Endothelial cell of umbilical vein (primary cell): ENCODE results near the gene TTLL11. TPM values are rescaled to one million over a fixed set of nuclear protein-coding genes. Genes with fewer than 3 reads are reported as not detected.
A peak's percentile ranks its signal among the peaks of the same experiment; 100 is the strongest.

ENCODE experiments used
- BruUV-seq: library from RNA; stranded (reverse); fragments of 400-500 nt; replicated peaks from 2 replicates; lab custom pipeline; 2021; lab: Mats Ljungman, UMichigan
- CTCF ChIA-PET: fragments of 300-600, 350-600 bp; sonication (Branson Sonifier 250); formaldehyde crosslinking; loops from one replicate; lab custom pipeline; 2021; ENCODE audit warnings: antibody characterized with exemption, inconsistent platforms; lab: Charles Lee
- POLR2A ChIA-PET: fragments of 300-600, 350-600 bp; sonication (Branson Sonifier 250); formaldehyde crosslinking; loops from one replicate; lab custom pipeline; 2021; ENCODE audit warnings: antibody characterized with exemption, inconsistent platforms; lab: Charles Lee
- DNase-seq: peaks from one replicate; pipeline ENCODE4 v3.0.0-alpha.2; 2011; ENCODE audit warnings: low read depth, low spot score
- FAIRE-seq: peaks from 2 replicates; lab custom pipeline; 2011; peaks lifted over from hg19 to GRCh38; lab: Jason Lieb, UNC
- H2AFZ ChIP-seq: 2 replicates; pipeline ENCODE4 v1.6.0; 2012; ENCODE audit warnings: low read depth, low read length, control low read depth, inconsistent platforms
- H3K27ac ChIP-seq: 2 replicates; pipeline ENCODE4 v1.5.1; 2011; ENCODE audit warnings: low read depth, mild to moderate bottlenecking, control low read depth, low read length, moderate library complexity; ENCODE audit not compliant: insufficient read depth
- H3K27me3 ChIP-seq, 2 experiments: 2 replicates each; pipeline versions ENCODE4 v1.6.0 to v1.6.1; 2011; ENCODE audit warnings: low read length in 2 of 2, mixed read lengths in 1 of 2; ENCODE audit not compliant: control insufficient read depth in 2 of 2, insufficient read depth in 2 of 2
- H3K36me3 ChIP-seq, 2 experiments: 2 replicates in 1 of 2; 3 replicates in 1 of 2; pipeline ENCODE4 v1.5.1; 2011; ENCODE audit warnings: low read length in 2 of 2, mild to moderate bottlenecking in 1 of 2, moderate library complexity in 1 of 2; ENCODE audit not compliant: control insufficient read depth in 2 of 2, insufficient read depth in 2 of 2; ENCODE audit errors: extremely low read depth in 1 of 2
- H3K4me1 ChIP-seq: 3 replicates; pipeline ENCODE4 v1.5.1; 2011; ENCODE audit warnings: mild to moderate bottlenecking, low read length; ENCODE audit not compliant: control insufficient read depth, insufficient read depth; ENCODE audit errors: extremely low read depth
- H3K4me2 ChIP-seq: 2 replicates; pipeline ENCODE4 v1.6.1; 2011; ENCODE audit warnings: low read length, control low read depth, mixed read lengths; ENCODE audit not compliant: insufficient read depth
- H3K4me3 ChIP-seq, 3 experiments: fragments of 200-600 bp in 1 of 3; sonication (generic), shearing (Covaris generic) in 1 of 3; replicated peaks in 1 of 3; 2 replicates each; pipeline ENCODE4 v1.5.1; 2011 to 2016; ENCODE audit warnings: control low read depth in 3 of 3, low read length in 3 of 3, mild to moderate bottlenecking in 2 of 3, inconsistent platforms in 1 of 3, low read depth in 1 of 3, moderate library complexity in 1 of 3; ENCODE audit not compliant: insufficient read depth in 1 of 3
- H3K79me2 ChIP-seq: 2 replicates; pipeline ENCODE4 v1.6.0; 2012; ENCODE audit warnings: low read length, inconsistent platforms; ENCODE audit not compliant: control insufficient read depth, insufficient read depth
- H3K9ac ChIP-seq: replicated peaks from 2 replicates; pipeline ENCODE3; 2011; ENCODE audit warnings: low read length, control low read depth; ENCODE audit not compliant: insufficient read depth; ENCODE audit errors: extremely low read depth
- H3K9me1 ChIP-seq: replicated peaks from 3 replicates; pipeline ENCODE4 v1.6.0; 2011; ENCODE audit warnings: mild to moderate bottlenecking, low read length; ENCODE audit not compliant: control insufficient read depth, insufficient read depth; ENCODE audit errors: extremely low read depth
- H3K9me3 ChIP-seq: replicated peaks from 2 replicates; pipeline ENCODE4 v1.5.1; 2012; ENCODE audit warnings: low read length, inconsistent platforms; ENCODE audit not compliant: control insufficient read depth, insufficient read depth
- H4K20me1 ChIP-seq: replicated peaks from 2 replicates; pipeline ENCODE3; 2011; ENCODE audit warnings: mild to moderate bottlenecking, low read length; ENCODE audit not compliant: control insufficient read depth, insufficient read depth; ENCODE audit errors: extremely low read depth
- EZH2 ChIP-seq: IDR thresholded peaks from 2 replicates; pipeline ENCODE4 v1.6.1; 2012; ENCODE audit warnings: borderline replicate concordance, low read depth, mild to moderate bottlenecking, moderate library complexity, low read length, inconsistent platforms; ENCODE audit not compliant: severe bottlenecking
- FOS ChIP-seq: IDR thresholded peaks from 2 replicates; pipeline ENCODE4 v1.6.1; 2011; ENCODE audit warnings: mild to moderate bottlenecking, low read length, moderate library complexity, borderline replicate concordance; ENCODE audit not compliant: insufficient read depth
- GATA2 ChIP-seq: IDR thresholded peaks from 2 replicates; pipeline ENCODE4 v1.7.0; 2011; ENCODE audit warnings: low read depth, mild to moderate bottlenecking, moderate library complexity, mixed read lengths, low read length; ENCODE audit not compliant: insufficient read length, insufficient read depth
- JUN ChIP-seq: IDR thresholded peaks from 2 replicates; pipeline ENCODE4 v1.6.1; 2011; ENCODE audit warnings: borderline replicate concordance, low read depth; ENCODE audit not compliant: insufficient read length, insufficient read depth
- MYC ChIP-seq: IDR thresholded peaks from one replicate; pipeline ENCODE4 v1.6.1; 2011; ENCODE audit warnings: mild to moderate bottlenecking, low read depth, low read length
- POLR2A ChIP-seq: IDR thresholded peaks from 2 replicates; pipeline ENCODE4 v1.6.1; 2012; ENCODE audit warnings: low read depth, mild to moderate bottlenecking, control low read depth, low read length
- POLR2AphosphoS5 ChIP-seq: IDR thresholded peaks from 2 replicates; pipeline ENCODE4 v1.6.1; 2012; ENCODE audit warnings: low read depth, mild to moderate bottlenecking, control low read depth, low read length, moderate library complexity; ENCODE audit not compliant: insufficient read depth
- dilution Hi-C: fragments of 300-500 bp; cut with MboI; formaldehyde crosslinking; loops from one replicate; pipeline ENCODE4 v1.15.0; 2019; ENCODE audit warnings: low sequenced_read_pairs; ENCODE audit not compliant: extremely low pct_ligation_motif_present
- intact Hi-C: fragments of 100-400 bp; cut with micrococcal nuclease; formaldehyde crosslinking; loops from one replicate; pipeline ENCODE4 v1.10.0; 2022
- polyA plus RNA-seq, 4 experiments: library from polyadenylated mRNA; depleted of rRNA in 3 of 4; stranded (reverse) in 3 of 4; unstranded in 1 of 4; fragments of >200 nt; gene quantifications; 2 replicates each; pipeline versions ENCODE4 v1.2.1 to v1.2.3, GENCODE V29; 2011 to 2012; ENCODE audit warnings: missing spikeins in 1 of 4
- total RNA-seq: library from RNA; stranded (reverse); gene quantifications from 2 replicates; pipeline ENCODE4 v1.2.3, GENCODE V29; 2021
- TF ChIP-seq, protein P1 (sequence below): IDR thresholded peaks from 2 replicates; pipeline ENCODE4 v1.6.1; 2011; ENCODE audit not compliant: insufficient read depth, insufficient read length
- TF ChIP-seq, protein P2 (sequence below), 2 donors: IDR thresholded peaks; 1 replicate in 1 of 2; 2 replicates in 1 of 2; pipeline ENCODE4 v1.5.1; 2011; ENCODE audit warnings: low read length in 2 of 2, mild to moderate bottlenecking in 2 of 2, moderate library complexity in 2 of 2, control low read depth in 1 of 2, inconsistent platforms in 1 of 2, low read depth in 1 of 2; ENCODE audit not compliant: insufficient read depth in 1 of 2; ENCODE audit errors: extremely low read depth in 1 of 2

The TTLL11 gene
- total and polyA plus RNA-seq, 2 donors (not counting 3 experiments of a cell fraction or from before 2014, with no cell fraction given): 4.9 to 5.1 TPM

DNA sequence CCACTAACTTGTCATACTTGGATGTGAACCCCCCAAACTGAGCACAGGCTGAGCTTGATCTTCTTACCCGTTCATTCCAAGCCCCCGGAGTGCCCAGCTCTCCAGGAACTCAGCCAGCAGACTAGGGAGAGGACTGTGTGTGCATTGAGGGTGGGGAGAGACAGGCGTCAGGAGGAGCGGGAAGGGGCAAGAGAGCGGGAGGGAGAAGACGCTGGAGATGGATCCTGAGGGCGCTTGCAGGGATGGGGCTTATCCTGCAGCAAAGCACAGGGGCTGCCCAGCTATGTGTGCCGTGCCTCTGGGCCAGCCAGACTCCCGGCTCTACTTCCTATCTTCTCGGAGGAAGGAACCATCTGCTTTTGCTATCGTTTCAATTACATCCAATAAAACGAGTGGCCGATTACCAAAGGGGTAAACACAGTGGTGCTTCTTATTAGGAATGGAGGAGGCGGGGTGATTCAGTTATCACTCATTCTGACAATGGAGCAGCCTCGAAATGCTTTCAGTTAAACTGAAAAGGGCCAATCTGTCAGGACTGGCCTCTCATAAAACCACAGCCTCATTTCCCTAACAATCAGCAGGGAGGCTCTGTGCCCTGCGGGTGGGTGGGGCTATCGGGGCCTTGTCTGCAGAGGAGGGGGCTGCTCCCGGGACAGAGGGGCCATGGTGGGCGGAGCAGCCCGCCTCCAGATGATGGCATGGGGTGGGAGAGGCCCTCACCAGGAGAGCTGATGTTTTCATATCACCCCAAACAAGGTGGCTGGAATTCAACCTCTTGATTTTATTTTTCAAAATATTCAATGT lies 273.5 kb downstream of the TTLL11 start:
- H3K27ac ChIP-seq: no peak overlapping the region
- no peaks in the 10 kb centered on the region for H3K9me3 ChIP-seq
- H3K4me3 ChIP-seq: peak overlapping the region in 1 of 3 experiments; percentile 3
- no peaks in the 10 kb centered on the region for H4K20me1 ChIP-seq
- no peaks in the 10 kb centered on the region for H3K27me3 ChIP-seq
- no peaks in the 10 kb centered on the region for H3K36me3 ChIP-seq
- CTCF ChIA-PET: no interaction called here
- no peak for FAIRE-seq
- H3K4me1 ChIP-seq: no peaks in the 10 kb centered on the region
- H3K9me1 ChIP-seq: no peaks in the 10 kb centered on the region
- dilution Hi-C loops: no loop called here
- DNase-seq: peak; percentile 33
- peak overlapping the region; percentile 47 for H2AFZ ChIP-seq
- no peak overlapping the region for H3K4me2 ChIP-seq
- POLR2A ChIA-PET: no interaction called here
- H3K79me2 ChIP-seq: no peaks in the 10 kb centered on the region
- BruUV-seq: no TSS peak
- intact Hi-C loops: no loop called here
- H3K9ac ChIP-seq: no peak overlapping the region
- TF ChIP-seq EZH2 (no peak), MYC (no peak), POLR2A (no peak), POLR2AphosphoS5 (no peak), JUN (no peak), GATA2 (no peak), FOS (no peak)
- TF ChIP-seq, protein P1, sequence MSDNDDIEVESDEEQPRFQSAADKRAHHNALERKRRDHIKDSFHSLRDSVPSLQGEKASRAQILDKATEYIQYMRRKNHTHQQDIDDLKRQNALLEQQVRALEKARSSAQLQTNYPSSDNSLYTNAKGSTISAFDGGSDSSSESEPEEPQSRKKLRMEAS: no peak
- TF ChIP-seq, protein P2, sequence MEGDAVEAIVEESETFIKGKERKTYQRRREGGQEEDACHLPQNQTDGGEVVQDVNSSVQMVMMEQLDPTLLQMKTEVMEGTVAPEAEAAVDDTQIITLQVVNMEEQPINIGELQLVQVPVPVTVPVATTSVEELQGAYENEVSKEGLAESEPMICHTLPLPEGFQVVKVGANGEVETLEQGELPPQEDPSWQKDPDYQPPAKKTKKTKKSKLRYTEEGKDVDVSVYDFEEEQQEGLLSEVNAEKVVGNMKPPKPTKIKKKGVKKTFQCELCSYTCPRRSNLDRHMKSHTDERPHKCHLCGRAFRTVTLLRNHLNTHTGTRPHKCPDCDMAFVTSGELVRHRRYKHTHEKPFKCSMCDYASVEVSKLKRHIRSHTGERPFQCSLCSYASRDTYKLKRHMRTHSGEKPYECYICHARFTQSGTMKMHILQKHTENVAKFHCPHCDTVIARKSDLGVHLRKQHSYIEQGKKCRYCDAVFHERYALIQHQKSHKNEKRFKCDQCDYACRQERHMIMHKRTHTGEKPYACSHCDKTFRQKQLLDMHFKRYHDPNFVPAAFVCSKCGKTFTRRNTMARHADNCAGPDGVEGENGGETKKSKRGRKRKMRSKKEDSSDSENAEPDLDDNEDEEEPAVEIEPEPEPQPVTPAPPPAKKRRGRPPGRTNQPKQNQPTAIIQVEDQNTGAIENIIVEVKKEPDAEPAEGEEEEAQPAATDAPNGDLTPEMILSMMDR (IDR thresholded peaks at IDR 0.05; ENCODE audit: extremely low read depth in 1 of 2, insufficient read depth in 1 of 2, low read depth in 1 of 2, low read length in 2 of 2): no peak
